ENCODE measurements around the gene IL33.

- no peak for TF ChIP-seq POLR2A (IDR thresholded peaks at IDR 0.05)
- TF ChIP-seq, protein P1, sequence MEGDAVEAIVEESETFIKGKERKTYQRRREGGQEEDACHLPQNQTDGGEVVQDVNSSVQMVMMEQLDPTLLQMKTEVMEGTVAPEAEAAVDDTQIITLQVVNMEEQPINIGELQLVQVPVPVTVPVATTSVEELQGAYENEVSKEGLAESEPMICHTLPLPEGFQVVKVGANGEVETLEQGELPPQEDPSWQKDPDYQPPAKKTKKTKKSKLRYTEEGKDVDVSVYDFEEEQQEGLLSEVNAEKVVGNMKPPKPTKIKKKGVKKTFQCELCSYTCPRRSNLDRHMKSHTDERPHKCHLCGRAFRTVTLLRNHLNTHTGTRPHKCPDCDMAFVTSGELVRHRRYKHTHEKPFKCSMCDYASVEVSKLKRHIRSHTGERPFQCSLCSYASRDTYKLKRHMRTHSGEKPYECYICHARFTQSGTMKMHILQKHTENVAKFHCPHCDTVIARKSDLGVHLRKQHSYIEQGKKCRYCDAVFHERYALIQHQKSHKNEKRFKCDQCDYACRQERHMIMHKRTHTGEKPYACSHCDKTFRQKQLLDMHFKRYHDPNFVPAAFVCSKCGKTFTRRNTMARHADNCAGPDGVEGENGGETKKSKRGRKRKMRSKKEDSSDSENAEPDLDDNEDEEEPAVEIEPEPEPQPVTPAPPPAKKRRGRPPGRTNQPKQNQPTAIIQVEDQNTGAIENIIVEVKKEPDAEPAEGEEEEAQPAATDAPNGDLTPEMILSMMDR (IDR thresholded peaks at IDR 0.05): no peak
These were observed 56.1 kb downstream of the IL33 start for GRCh38 chr9:6271508-6272228.

Measured in body of pancreas (tissue), 4 donors.